Endothelial cell of hepatic sinusoid (primary cell): ENCODE results near the gene LPCAT3.

Experiments used
- in situ Hi-C: cut with HindIII; loops from 2 replicates; pipeline ENCODE4 v1.10.0; 2017; ENCODE audit warnings: low sequenced_read_pairs

Gene LPCAT3

DNA sequence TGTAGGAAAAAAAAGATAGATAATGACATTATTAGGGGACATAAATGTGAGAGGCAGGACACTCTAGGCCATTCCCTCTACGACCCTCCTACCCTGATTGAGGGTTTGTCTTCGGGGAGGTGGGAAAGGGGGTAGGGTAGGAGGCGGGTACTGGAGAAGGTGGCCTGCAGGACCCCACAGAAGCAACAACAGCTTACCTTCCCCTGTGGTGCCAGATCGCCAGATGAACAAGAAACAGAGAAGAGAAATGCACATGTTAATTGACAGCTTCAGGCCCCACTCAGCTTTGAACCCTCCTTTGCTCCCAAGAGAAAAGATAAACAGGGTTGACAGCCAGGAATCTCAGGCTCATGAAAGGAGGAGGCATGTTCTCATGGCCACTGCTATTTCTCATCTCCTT is 52.6 kb downstream of the LPCAT3 start:
- in situ Hi-C loops = loop anchor here (5.0 kb wide), 1 partner anchor 42 kb away; no protein-coding TSS in a partner anchor

DNA sequence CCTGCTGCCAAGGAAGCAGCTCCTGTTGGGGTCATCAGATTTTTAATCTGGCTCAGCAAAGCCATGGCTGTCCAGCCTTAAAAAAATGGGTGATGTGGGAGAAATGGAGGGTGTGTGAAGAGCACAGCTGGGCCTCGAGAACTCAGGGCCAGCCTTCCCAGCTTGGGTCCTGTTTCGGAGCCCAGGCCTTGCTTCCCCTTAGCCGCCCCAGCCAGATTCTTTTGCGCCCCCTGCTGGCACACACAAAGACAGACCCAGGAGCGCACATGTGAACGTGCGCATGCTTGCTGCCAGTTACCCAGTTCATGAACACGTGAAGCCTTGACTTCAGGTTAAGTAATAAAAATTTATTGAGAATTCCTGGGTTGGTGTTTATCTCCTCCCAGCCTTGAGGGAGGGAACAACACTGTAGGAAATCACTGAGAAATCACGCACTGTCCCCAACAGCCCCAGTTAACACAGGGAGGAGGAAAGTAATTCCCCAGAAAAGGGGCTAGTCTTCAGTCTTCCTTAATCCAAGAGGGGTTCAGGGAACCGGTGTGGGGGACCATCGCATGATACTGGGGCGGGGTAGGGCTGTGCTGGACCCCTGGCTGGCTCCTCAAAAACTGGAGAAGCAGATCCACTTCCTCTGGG is 53.1 kb downstream of the LPCAT3 start:
- in situ Hi-C loops = loop anchor here (5.0 kb wide), 1 partner anchor 42 kb away; no protein-coding TSS in a partner anchor

DNA sequence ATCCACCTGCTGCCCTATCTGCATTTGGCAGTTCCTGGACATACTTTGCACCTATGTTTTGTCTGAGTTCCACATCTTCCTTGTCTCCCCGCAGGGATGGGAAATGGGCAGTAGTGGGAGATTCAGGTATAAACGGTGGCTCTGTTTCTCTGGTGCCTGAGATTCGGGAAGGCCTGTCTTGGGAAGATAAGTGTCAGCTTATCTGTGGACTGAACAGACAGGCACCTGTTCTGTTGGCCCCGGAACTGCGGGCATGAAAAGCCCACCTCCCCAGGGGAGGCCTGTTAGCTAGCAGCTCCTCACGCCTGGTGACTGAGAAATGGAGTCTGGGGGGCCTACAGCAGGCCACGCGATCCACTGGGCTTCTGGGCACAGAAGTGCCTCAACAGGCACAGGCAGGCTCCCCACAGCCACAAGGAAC is 53.7 kb downstream of the LPCAT3 start:
- in situ Hi-C loops = loop anchor here (5.0 kb wide), 1 partner anchor 43 kb away; no protein-coding TSS in a partner anchor

DNA sequence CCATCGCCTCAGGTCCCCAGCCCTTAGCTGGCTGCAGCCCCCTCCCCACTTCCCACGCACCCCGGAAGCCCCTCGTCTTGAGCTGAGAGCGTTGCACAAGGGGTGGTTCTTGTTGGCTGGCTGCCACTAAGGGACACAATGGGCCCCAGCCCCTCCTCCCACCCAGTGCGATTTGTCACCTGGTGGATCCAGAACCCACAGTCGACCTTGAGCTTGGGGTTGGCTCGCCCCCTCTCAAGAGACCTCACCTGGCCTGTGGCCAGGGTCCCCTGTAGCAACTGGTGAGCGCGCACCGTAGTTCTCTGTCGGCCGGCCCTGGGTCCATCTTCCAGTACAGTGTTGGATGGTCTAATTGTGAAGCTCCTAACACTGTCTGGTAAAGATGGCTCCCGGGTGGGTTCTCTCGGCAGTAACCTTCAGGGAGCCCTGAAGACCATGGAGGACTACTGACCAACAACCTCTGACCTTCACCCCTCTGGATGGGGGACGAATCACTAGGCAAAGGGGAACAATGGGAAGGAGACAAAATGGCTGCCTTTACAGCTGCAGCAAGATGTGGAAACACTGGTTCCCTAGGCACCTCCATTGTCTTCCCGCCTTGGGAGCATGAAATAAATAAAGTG is 54.4 kb downstream of the LPCAT3 start:
- in situ Hi-C loops = no loop called here

DNA sequence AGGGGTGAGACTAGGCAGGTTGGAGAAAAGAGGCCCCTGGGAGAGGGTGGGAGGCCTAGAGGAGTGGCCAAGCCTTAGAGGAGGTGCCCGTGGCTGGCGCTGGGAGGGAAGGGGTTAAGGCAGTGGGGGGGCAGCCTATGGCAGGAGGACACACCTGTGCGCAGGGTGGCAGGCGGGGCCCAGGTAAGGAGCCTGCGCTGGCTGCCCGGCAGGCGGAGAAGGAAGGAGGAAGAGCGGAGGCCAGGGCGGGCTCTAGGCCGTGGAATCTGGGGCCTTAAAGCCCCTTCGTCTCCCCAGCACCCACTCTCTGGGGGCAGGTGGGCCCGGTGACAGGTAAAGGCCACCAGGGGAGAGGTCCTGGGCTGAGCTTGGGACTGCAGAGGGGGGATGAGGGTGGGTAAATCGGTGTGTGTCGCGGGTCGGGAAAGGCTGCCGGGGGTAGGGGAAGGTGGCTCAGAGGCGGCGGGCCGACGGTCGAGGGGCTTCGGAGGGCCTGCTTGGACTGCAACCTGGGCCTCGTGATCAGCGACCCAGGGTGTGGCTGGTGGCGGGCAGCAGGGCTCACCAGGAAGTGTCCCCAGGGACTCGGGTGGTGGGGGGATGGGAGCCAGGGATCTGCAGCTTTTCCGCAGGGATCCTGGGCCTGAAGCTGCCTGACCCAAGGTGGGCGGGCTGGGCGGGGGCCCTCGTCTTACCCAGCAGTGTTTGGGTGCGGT is 55.1 kb downstream of the LPCAT3 start:
- in situ Hi-C loops = no loop called here

DNA sequence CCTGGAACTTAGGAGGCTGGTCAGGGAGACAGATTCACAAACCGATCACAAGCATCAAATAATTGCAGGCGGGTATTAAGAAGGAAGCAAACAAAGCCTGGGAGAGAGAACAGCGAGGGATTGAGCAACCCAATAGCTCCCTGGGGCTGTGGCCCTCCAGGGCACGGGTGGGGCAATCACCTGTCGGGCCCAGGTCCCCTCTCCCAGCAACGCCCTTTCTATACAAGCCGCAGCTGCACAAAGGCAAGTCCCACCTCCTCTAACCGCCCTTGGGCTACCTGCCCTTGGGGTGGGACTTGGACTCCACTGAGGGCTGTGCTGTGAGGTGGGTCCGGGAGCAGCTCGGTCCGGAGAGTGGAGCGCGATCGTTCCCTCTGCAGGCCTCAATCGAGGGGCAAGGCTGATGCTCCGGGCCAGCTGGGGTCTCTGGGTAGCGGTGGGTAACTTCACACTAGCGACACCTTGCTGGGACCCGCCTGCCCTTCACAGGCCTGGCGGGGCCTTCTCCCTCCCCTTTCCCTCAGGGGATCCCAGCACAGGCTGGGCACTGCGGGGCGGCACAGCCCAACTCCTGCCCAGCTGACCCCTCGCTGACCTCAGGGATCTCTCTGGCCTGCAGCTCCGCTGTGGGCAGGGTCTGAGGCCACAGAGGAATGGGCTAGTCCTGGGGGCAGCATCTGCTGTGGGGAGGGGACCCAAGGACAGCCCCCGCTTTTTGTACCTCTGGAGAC is 55.8 kb downstream of the LPCAT3 start:
- in situ Hi-C loops = no loop called here

DNA sequence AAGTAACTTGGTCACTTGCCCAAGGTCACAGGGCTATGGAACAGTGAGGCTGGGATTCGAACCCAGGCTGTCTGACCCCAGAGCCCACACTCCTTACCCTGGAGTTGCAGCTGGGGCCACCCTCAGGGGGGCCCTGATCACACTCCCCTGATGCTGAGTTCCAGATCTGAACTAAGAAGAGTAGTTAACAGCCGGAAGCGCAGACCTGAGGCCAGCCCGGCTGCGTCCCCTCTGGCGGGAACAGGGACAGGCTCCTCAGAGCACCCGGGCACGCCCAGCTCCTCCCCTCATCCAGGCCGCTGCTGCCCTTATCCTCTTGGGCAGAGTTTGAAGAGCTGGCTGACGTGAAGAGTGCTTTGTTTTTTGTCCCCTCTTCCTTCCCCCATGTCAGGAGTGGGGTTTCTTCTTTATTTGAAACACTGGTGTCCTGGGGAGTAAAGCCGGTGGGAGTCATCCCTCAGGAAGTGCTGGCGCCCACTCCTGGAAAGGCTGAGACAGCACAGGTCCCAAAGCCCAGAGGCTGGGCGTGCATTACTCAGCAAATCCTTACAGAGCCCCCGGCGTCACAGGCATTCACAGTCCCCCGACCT is 56.5 kb downstream of the LPCAT3 start:
- in situ Hi-C loops = no loop called here

DNA sequence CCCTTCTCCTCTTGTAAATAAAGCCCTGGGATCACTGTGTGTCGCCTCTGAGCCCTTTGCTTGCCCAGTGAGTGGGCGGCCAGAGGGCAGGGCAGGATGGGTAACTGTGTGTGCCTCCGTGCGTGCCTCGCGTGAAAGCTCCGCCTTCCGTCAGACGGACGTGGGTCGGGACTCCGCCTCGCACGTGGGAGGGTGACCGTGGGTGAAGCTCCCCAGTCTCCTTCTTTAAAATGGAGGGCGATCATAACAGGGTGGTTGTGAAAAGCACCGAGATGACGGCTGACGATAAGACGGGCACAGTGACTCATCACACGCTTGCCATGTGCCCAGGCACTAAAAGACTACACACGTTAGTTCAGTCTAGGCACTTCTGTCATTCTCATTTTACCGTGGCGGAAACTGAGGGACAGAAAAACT is 57.0 kb downstream of the LPCAT3 start:
- in situ Hi-C loops = no loop called here

DNA sequence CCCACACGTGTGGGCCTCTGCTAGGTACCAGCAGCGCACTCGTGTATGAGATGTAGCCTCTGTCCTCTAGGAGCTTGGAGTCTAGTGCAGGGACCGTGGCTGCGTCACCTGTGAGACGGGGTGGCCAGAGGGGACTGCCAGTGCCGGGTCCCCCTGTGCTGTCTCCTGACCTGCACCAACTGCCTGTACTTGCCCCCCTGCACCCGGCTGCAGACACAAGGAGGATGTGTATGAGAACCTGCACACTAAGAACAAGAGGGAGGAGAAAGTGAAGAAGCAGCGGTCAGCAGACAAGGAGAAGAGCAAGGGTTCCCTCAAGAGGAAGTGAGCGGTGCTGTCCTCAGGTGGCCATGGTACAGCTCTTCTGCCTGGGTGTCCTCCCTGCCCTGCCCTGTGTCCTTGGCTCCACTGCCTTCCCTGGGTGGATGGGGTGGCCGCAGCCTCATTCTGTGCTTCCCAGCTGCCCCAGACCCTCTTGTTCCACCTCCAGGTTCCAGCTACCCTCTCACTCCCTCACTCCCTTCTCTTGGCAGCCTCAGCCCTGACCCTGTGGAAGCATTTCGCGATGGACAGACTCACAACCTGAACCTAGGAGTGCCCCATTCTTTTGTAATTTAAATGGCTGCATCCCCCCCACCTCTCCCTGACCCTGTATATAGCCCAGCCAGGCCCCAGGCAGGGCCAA is 57.5 kb downstream of the LPCAT3 start:
- in situ Hi-C loops = no loop called here

DNA sequence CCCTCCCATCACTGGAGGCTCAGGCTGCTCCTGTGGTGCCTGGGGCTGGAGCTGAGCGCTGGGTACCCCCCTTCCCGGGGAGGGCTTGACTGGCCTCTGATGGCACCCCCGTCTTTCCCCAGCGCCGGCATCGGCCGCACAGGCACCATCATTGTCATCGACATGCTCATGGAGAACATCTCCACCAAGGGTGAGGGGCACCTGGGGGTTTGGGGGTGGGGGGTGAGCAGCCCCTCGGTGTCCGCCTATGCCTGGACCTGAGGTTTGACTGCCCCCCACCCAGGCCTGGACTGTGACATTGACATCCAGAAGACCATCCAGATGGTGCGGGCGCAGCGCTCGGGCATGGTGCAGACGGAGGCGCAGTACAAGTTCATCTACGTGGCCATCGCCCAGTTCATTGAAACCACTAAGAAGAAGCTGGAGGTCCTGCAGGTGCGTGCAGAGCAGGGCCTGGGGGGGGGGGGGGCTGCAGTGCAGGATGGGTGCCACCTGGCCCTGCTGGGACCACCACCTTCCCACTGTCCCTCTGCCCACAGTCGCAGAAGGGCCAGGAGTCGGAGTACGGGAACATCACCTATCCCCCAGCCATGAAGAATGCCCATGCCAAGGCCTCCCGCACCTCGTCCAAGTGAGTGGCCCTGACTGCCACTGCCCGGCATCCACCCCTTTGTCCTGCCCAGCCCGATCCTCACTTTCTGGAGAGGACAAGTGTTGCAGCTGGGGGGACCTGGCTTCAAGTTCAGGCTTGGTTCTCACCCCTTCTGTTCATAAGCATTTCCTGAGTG is 58.3 kb downstream of the LPCAT3 start:
- in situ Hi-C loops = no loop called here

DNA sequence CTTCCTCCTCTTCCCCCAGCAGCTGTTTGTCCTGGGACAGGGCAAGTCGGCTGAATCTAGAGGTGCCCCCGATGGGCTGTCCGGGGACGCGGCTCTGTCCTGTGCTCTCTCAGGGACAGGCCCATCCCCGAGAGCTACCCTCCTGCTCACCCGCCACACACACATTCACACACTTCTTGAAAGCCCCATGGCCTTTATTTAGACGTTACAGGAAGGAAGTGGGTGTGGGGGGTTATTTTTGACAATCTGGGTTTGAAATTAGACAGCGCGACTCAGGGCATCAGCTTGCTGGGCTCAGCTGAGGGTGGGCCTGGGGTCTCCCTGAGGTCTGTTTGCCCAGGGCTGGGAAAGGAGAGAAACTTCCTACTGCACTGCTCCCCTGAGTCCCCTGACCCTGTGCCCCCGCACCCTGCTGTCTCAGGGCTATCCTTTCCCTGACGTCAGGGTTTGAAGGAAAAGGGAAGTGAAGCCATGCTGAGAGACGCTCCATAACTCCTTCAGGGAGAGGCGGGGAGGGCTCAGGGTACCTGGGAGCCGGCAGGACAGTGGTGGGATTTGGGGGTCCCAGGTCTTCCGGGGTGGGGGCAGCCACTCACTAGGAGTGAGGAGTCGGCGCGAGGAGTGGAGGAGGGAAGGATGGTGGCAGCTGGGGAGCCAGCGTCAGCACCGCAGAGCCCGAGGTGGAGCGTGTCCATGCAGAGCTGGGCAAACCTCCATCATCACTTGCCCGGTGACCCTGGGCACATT is 59.0 kb downstream of the LPCAT3 start:
- in situ Hi-C loops = no loop called here

DNA sequence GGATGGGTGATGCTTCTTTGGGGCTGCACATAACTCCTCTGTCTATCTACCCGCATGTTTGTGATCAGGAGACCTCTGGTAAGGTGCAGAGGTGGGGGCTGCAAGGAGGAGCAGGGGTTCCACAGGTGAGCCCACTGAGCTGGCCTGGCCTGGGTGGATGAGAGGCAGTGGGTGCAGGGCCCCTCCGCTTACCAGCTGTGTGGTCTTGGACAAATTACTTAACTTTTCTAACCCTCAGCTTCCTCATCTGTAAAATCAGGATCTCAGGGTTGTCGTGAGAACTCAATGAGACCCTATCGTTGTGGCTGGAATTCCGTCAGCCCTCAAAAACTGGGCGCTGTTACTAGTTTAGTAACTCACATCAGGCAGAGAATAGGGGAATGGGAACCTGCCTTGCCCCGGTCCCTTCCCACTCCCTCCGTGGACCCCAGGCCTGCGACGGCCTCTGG is 59.6 kb downstream of the LPCAT3 start:
- in situ Hi-C loops = no loop called here

DNA sequence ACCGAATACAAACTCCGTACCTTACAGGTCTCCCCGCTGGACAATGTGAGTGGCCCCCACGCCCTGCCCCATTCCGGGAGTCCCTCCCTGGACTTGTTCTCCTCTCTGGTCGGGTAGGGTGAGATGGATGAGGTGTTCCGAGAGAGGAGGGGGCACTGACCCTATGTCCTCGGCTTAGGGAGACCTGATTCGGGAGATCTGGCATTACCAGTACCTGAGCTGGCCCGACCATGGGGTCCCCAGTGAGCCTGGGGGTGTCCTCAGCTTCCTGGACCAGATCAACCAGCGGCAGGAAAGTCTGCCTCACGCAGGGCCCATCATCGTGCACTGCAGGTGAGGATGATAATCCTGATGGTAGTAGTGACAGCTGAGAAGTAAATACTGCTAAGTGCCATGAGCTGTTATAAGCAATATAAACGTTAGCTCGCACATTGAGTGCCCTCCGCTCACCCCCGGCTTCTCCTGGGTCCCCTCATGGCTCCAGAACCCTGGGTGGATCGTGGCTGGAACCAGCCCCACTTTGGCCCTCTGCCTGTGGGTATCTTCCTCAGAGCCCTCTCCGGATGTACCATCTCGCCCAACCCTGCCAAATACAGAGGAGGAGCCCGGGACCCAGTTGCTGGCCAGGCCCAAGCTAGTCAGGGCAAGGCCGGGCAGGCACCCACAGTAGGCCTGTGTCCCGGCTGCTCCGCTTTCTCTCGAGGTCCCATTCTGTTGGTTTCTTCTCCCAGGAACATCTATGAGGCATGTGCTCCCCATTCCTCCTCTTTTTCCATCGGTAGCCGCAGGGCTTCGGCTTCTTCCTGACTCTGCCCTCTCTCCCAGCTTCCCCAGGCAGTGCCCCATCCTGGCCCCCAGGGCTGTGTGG is 60.3 kb downstream of the LPCAT3 start:
- in situ Hi-C loops = no loop called here

DNA sequence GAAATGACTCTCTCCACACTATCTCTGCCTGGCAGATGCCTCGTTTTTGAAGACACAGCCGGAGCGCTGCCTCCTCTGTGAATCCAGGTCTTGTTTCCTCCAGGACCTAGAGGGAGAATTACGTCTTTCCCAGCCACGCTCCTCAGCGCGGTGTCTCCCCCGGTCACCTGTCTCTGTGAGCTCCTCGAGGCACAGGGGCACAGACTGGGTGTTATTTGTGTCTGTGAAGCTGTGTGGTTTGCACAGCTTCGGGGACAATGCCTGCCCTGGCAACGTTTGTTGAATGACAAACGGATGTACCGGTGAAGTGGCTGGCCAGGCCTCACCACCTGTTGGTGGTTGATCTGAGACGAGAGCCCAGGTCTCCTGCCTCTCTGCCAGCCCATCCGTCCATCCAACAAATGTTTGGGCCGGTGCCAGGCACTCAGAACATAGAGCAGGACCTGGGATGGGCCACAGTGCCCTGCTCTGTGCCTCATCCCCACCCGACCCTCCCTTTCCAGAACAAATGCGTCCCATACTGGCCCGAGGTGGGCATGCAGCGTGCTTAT is 61.0 kb downstream of the LPCAT3 start:
- in situ Hi-C loops = no loop called here

DNA sequence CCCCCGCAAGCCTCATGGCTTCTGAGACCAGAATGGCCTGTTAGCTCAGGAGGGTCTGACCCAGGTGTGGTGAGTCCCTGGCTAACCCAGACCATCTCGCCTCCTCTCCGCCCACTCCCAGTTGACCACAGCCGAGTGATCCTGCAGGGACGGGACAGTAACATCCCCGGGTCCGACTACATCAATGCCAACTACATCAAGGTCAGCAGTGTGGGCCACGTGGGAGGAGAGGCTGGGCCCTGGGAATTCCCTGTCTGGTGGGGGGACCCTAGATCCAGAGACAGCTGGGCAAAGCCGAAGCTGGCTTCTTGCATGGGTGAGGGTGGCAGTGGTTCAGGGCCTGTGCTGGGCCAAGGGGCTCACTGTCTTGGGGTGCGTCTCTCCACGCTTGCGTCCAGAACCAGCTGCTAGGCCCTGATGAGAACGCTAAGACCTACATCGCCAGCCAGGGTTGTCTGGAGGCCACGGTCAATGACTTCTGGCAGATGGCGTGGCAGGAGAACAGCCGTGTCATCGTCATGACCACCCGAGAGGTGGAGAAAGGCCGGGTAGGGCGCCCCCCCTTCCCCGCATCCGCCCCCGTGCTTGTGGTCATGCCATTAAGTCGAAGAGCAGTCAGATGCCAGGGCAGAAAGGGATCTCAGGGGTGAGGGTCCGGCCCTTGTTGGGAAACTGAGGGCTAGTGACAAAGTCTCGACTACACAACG is 62.1 kb downstream of the LPCAT3 start:
- in situ Hi-C loops = no loop called here

DNA sequence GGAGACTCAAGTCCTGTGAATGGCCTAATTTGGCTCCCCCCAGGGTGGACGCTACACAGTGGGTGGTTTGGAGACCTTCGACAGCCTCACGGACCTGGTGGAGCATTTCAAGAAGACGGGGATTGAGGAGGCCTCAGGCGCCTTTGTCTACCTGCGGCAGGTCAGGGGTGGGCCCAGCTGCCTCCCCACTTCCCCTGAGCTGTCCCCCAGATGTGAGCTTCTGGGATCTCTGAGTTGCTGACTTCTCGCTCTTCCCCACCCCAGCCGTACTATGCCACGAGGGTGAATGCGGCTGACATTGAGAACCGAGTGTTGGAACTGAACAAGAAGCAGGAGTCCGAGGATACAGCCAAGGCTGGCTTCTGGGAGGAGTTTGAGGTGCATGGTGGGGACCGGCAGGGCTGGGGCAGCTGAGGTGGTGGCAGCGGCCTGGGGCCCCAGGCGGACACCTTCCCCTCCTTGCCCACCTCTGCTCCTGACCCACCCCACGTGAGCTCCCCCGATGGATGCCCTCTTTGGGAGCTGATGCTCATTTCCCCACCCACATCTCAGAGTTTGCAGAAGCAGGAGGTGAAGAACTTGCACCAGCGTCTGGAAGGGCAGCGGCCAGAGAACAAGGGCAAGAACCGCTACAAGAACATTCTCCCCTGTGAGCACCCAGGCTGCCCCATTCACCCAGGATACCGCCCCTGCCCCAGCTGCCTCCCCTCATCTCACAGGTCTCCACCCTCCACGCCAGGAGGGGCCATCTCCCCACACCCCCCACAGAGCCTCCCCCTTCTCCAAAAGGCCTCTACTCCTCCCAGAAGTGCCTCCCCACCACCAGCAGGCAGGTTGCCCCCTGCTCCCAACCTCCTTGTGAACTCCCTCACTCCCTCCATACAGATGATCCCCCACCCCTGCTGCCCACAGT is 62.9 kb downstream of the LPCAT3 start:
- in situ Hi-C loops = no loop called here
